HCT116 (cell line): Measurements from ENCODE around the gene PDE6B. TPM values are rescaled to one million over a fixed set of nuclear protein-coding genes. Genes with fewer than 3 reads are reported as not detected.

Experiments used
- ATAC-seq: fragments of 200-7000 bp; cut with Tn5 transposase; 2 replicates; pipeline ENCODE4 v1.9.1; 2020; ENCODE audit warnings: mild to moderate bottlenecking, moderate library complexity
- BruUV-seq: library from RNA; stranded (reverse); fragments of 400-500 nt; replicated peaks from 2 replicates; lab custom pipeline; 2021; lab: Mats Ljungman, UMichigan
- CTCF ChIA-PET: fragments of 300-600 bp; sonication (Branson Sonifier 250); formaldehyde crosslinking; loops from one replicate; lab custom pipeline; 2021; ENCODE audit warnings: antibody characterized with exemption; lab: Charles Lee
- POLR2A ChIA-PET: fragments of 300-600, 350-600 bp; sonication (Branson Sonifier 250); formaldehyde crosslinking; loops from one replicate; lab custom pipeline; 2021; ENCODE audit warnings: antibody characterized with exemption; lab: Charles Lee
- RAD21 ChIA-PET, 2 experiments: fragments of 300-600 bp; sonication (Branson Sonifier 250); formaldehyde crosslinking; loops; one replicate each; lab custom pipeline; 2023; ENCODE audit warnings: low total read pairs in 2 of 2; ENCODE audit not compliant: uncharacterized antibody in 2 of 2, unreplicated experiment in 2 of 2, low non-redundant PET in 1 of 2; lab: Charles Lee
- DNase-seq: peaks from one replicate; pipeline ENCODE4 v3.0.0-alpha.2; 2010; ENCODE audit warnings: low read depth, low spot score
- H2AFZ ChIP-seq: fragments of 200-600 bp; shearing (Covaris generic), sonication (generic); 2 replicates; pipeline ENCODE4 v1.6.1; 2017; ENCODE audit warnings: low read depth, mixed run types, mixed read lengths, antibody characterized with exemption, low read length; ENCODE audit not compliant: poor library complexity, severe bottlenecking
- H3K27ac ChIP-seq: 2 replicates; pipeline ENCODE4 v1.5.1; 2012; ENCODE audit warnings: low read depth, low read length
- H3K27me3 ChIP-seq: fragments of 200-600 bp; sonication (generic); 2 replicates; pipeline ENCODE4 v1.6.1; 2016; ENCODE audit warnings: mixed run types, low read length, mixed read lengths; ENCODE audit not compliant: insufficient read depth
- H3K36me3 ChIP-seq, 2 experiments: fragments of 200-500 bp in 1 of 2; fragments of 200-600 bp in 1 of 2; sonication (Bioruptor generic) in 1 of 2; sonication (generic) in 1 of 2; 2 replicates each; pipeline versions ENCODE4 v1.5.1 to v1.6.1; 2014 to 2016; ENCODE audit warnings: low read length in 2 of 2, inconsistent platforms in 1 of 2, mixed read lengths in 1 of 2, mixed run types in 1 of 2; ENCODE audit not compliant: insufficient read depth in 2 of 2, control insufficient read depth in 1 of 2
- H3K4me1 ChIP-seq, 2 experiments: fragments of 200-600 bp in 1 of 2; sonication (generic) in 1 of 2; 2 replicates each; pipeline versions ENCODE4 v1.5.1 to v1.6.1; 2012 to 2017; ENCODE audit warnings: low read length in 2 of 2, inconsistent platforms in 1 of 2, mild to moderate bottlenecking in 1 of 2, mixed read lengths in 1 of 2, mixed run types in 1 of 2, moderate library complexity in 1 of 2; ENCODE audit not compliant: insufficient read depth in 2 of 2, control insufficient read depth in 1 of 2
- H3K4me2 ChIP-seq: fragments of 200-600 bp; sonication (generic); 2 replicates; pipeline ENCODE4 v1.6.1; 2017; ENCODE audit warnings: mixed run types, low read length, mixed read lengths
- H3K4me3 ChIP-seq, 2 experiments: fragments of 200-600 bp in 1 of 2; sonication (generic) in 1 of 2; replicated peaks in 1 of 2; 2 replicates each; pipeline ENCODE4 v1.5.1; 2011 to 2016; ENCODE audit warnings: low read length in 2 of 2, control low read depth in 1 of 2, low read depth in 1 of 2, mild to moderate bottlenecking in 1 of 2, mixed read lengths in 1 of 2, mixed run types in 1 of 2
- H3K79me2 ChIP-seq: fragments of 200-600 bp; sonication (generic); 2 replicates; pipeline ENCODE4 v1.6.1; 2017; ENCODE audit warnings: mild to moderate bottlenecking, mixed run types, low read length, moderate library complexity, mixed read lengths; ENCODE audit not compliant: insufficient read depth
- H3K9ac ChIP-seq: fragments of 200-600 bp; sonication (generic); 2 replicates; pipeline ENCODE4 v1.6.1; 2016; ENCODE audit warnings: low read length, mixed read lengths
- H3K9me2 ChIP-seq: fragments of 200-600 bp; sonication (generic), shearing (Covaris generic); 2 replicates; pipeline ENCODE4 v1.6.1; 2017; ENCODE audit warnings: mixed run types, mild to moderate bottlenecking, moderate library complexity; ENCODE audit not compliant: insufficient read depth
- H3K9me3 ChIP-seq, 2 experiments: fragments of 200-500 bp in 1 of 2; fragments of 200-600 bp in 1 of 2; sonication (Bioruptor generic) in 1 of 2; sonication (generic) in 1 of 2; 2 replicates each; pipeline ENCODE4 v1.6.1; 2014 to 2017; ENCODE audit warnings: low read length in 2 of 2, mixed read lengths in 2 of 2, inconsistent platforms in 1 of 2, low read depth in 1 of 2, mild to moderate bottlenecking in 1 of 2, mixed run types in 1 of 2, moderate library complexity in 1 of 2; ENCODE audit not compliant: control insufficient read depth in 1 of 2, insufficient read depth in 1 of 2
- H4K20me1 ChIP-seq: fragments of 200-600 bp; sonication (generic), shearing (Covaris generic); 2 replicates; pipeline ENCODE4 v1.6.1; 2017; ENCODE audit warnings: mixed run types, mild to moderate bottlenecking, moderate library complexity; ENCODE audit not compliant: insufficient read depth
- CBX3 ChIP-seq: IDR thresholded peaks from 2 replicates; pipeline ENCODE4 v1.6.1; 2012; ENCODE audit warnings: low read depth
- CEBPB ChIP-seq: IDR thresholded peaks from 2 replicates; pipeline ENCODE4 v1.6.1; 2012; ENCODE audit warnings: low read depth
- EGR1 ChIP-seq: IDR thresholded peaks from 2 replicates; pipeline ENCODE4 v1.6.1; 2012; ENCODE audit warnings: low read depth
- ELF1 ChIP-seq: IDR thresholded peaks from 2 replicates; pipeline ENCODE4 v1.6.1; 2012; ENCODE audit warnings: low read depth, borderline replicate concordance
- EZH2phosphoT487 ChIP-seq: fragments of 200-600 bp; IDR thresholded peaks from 2 replicates; pipeline ENCODE4 v1.6.1; 2018; ENCODE audit warnings: antibody characterized with exemption, borderline replicate concordance
- POLR2A ChIP-seq: IDR thresholded peaks from 2 replicates; pipeline ENCODE4 v1.7.0; 2011; ENCODE audit warnings: borderline replicate concordance; ENCODE audit not compliant: insufficient read depth, insufficient read length; ENCODE audit errors: extremely low read depth
- POLR2AphosphoS5 ChIP-seq: IDR thresholded peaks from 2 replicates; pipeline ENCODE4 v1.6.1; 2011; ENCODE audit warnings: mild to moderate bottlenecking, low read depth, low read length, moderate library complexity
- SIN3A ChIP-seq: IDR thresholded peaks from 2 replicates; pipeline ENCODE4 v1.6.1; 2012; ENCODE audit warnings: low read depth
- SP1 ChIP-seq: IDR thresholded peaks from 2 replicates; pipeline ENCODE4 v1.6.1; 2012; ENCODE audit warnings: low read depth
- ZFX ChIP-seq: fragments of 450-650 bp; IDR thresholded peaks from 2 replicates; pipeline ENCODE4 v1.6.1; 2017
- ZNF274 ChIP-seq: fragments of 200-500 bp; sonication (Bioruptor generic); IDR thresholded peaks from 2 replicates; pipeline ENCODE4 v1.6.1; 2014; ENCODE audit warnings: mild to moderate bottlenecking, low read depth, low read length, inconsistent platforms
- intact Hi-C: fragments of 100-400 bp; cut with micrococcal nuclease; formaldehyde crosslinking; loops from 2 replicates; pipeline ENCODE4 v1.10.0; 2022
- total RNA-seq: library from RNA; stranded (reverse); gene quantifications from one replicate; pipeline ENCODE4 v1.2.1, GENCODE V29; 2021; ENCODE audit not compliant: unreplicated experiment
- TF ChIP-seq, protein P1 (sequence below): IDR thresholded peaks from 2 replicates; pipeline ENCODE4 v1.6.1; 2012; ENCODE audit warnings: low read depth

PDE6B gene
- total RNA-seq, 1 experiment from 2014 or later: not detected

DNA sequence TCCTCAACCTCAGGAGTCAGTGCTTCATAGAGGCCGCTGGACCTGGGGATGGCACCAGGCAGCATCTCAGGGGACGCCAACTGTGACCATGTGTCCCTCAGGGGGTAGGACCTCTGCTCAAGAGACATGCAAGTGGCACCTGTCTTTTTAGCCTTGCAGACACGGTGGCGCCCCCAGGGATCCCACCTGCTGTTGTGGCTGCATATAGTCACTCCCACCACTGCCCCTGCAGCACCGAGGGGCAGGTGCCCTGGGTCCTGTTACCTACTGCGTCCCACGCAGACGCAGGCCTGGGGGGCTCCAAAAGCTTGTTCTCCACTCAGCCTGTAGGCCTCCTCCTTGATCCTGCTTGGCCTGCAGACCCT, 51.5 kb downstream of the PDE6B start (continued):
- TF ChIP-seq, protein P1, sequence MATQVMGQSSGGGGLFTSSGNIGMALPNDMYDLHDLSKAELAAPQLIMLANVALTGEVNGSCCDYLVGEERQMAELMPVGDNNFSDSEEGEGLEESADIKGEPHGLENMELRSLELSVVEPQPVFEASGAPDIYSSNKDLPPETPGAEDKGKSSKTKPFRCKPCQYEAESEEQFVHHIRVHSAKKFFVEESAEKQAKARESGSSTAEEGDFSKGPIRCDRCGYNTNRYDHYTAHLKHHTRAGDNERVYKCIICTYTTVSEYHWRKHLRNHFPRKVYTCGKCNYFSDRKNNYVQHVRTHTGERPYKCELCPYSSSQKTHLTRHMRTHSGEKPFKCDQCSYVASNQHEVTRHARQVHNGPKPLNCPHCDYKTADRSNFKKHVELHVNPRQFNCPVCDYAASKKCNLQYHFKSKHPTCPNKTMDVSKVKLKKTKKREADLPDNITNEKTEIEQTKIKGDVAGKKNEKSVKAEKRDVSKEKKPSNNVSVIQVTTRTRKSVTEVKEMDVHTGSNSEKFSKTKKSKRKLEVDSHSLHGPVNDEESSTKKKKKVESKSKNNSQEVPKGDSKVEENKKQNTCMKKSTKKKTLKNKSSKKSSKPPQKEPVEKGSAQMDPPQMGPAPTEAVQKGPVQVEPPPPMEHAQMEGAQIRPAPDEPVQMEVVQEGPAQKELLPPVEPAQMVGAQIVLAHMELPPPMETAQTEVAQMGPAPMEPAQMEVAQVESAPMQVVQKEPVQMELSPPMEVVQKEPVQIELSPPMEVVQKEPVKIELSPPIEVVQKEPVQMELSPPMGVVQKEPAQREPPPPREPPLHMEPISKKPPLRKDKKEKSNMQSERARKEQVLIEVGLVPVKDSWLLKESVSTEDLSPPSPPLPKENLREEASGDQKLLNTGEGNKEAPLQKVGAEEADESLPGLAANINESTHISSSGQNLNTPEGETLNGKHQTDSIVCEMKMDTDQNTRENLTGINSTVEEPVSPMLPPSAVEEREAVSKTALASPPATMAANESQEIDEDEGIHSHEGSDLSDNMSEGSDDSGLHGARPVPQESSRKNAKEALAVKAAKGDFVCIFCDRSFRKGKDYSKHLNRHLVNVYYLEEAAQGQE: no peak
- no peak for TF ChIP-seq SIN3A
- TF ChIP-seq EGR1: no peak
- no peak for TF ChIP-seq ZFX
- TF ChIP-seq EZH2phosphoT487: no peak
- no peak for TF ChIP-seq POLR2A
- TF ChIP-seq SP1: no peak
- no peak for TF ChIP-seq ELF1
- TF ChIP-seq ZNF274: no peak
- no peak for TF ChIP-seq CEBPB

DNA sequence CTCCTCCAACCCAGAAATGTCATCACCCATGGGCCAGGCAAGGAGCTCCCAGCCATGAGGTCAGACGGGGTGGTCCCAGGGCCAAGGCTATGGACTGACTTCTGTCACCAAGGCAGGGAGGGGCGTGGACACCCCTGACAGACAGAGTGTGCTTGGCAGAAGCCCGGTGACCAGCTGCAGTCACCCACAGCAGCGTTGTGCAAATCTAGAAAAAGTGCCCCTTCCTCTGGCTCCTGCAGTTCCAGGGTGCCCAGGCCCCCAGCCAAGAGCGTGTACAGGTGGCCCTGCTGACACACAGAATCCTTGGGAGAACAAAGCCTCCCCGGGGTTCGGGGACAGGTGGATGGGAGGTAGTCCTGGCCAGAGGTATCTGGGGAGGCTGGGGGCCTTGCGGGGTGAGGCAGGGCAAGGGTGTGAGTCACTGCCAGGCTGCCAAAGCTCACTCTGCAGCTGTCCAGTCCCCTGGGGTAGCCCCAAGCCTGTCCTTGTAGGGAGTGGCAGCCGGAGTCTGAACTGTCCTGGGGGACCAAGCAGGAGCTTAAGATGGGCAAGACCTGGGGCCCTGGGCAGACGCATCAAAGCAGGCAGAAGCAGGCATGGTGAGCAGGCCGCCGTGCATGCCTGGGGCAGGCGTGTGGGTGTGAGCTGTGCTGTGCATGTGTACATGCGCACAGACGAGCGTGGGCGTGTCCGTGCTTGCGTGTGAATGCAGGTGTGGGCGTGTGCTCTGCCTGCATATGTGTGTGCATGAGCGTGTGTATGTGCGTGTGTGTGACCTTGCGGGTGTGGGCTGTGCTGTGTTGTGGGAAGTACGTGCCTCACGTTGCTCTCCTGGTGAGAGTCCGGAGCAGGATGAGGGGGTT, 52.3 kb downstream of the PDE6B start:
- intact Hi-C loops: loop anchor here (10.0 kb wide), 1 partner anchor 203 kb away; no protein-coding TSS in a partner anchor
- peaks cover 0 to 6% of the 10 kb centered on the region in 2 experiments; a peak in 1 of 4 replicates for H3K36me3 ChIP-seq
- RAD21 ChIA-PET: no interaction called here
- H3K79me2 ChIP-seq: peaks cover 18% of the 10 kb centered on the region
- H4K20me1 ChIP-seq: no peaks in the 10 kb centered on the region
- no peaks in the 10 kb centered on the region for H3K27me3 ChIP-seq
- H3K4me3 ChIP-seq: peak overlapping the region in 1 of 2 experiments; percentile 17; a peak in 1 of 4 replicates
- H2AFZ ChIP-seq: no peak overlapping the region
- peak; percentile 53 for ATAC-seq
- TF ChIP-seq POLR2AphosphoS5: peak; percentile 66
- no peak for TF ChIP-seq CBX3
- no TSS peak for BruUV-seq
- peak; percentile 45 for DNase-seq
- peak overlapping the region; percentile 14; the same call in 1 of the 2 replicates for H3K27ac ChIP-seq
- no peaks in the 10 kb centered on the region for H3K9me2 ChIP-seq
- H3K4me2 ChIP-seq: peak overlapping the region; percentile 60
- CTCF ChIA-PET: interaction anchor here (1.0 kb wide), 1 partner anchor 9 kb away, joined by 5 read pairs; no protein-coding TSS in a partner anchor
- no peaks in the 10 kb centered on the region for H3K9me3 ChIP-seq
- peaks cover 28 to 60% of the 10 kb centered on the region in 2 experiments for H3K4me1 ChIP-seq
- POLR2A ChIA-PET: no interaction called here
- peak overlapping the region; percentile 41 for H3K9ac ChIP-seq
